ENCODE measurements around the gene TUFM. TPM values are rescaled to one million over a fixed set of nuclear protein-coding genes. Genes with fewer than 3 reads are reported as not detected.
"Not testable (repeated sequence)": the region's sequence is repeated elsewhere in the genome, so short reads cannot be mapped to it uniquely, and the experiment has no call there.

TUFM gene
- 100 to 1,000 TPM in 11 of 12 donors, not detected in 1; 108 to 176 (median 142) TPM for polyA plus RNA-seq (ENCODE audit: insufficient read length in 12 of 12)
- long read RNA-seq, donor 1, transcript TUFM-204 (3 exons, 814 nt) = minor isoform, 5 of 103 reads
- long read RNA-seq, donor 1, transcript TUFM-201 (10 exons, 2,071 nt) = major isoform, 67 of 103 reads
- long read RNA-seq, donor 1, partial matches to known transcripts = 25 of 103 reads
- long read RNA-seq, donor 1, other reads (novel, unspliced or antisense) = 6 of 103 reads
- long read RNA-seq, donor 2, transcript TUFM-201 (10 exons, 2,071 nt) = major isoform, 75 of 76 reads
- long read RNA-seq, donor 2, partial matches to known transcripts = 0 of 76 reads
- long read RNA-seq, donor 2, other reads (novel, unspliced or antisense) = 0 of 76 reads
- long read RNA-seq, donor 3, transcript TUFM-201 (10 exons, 2,071 nt) = major isoform, 33 of 34 reads
- long read RNA-seq, donor 3, partial matches to known transcripts = 0 of 34 reads
- long read RNA-seq, donor 3, other reads (novel, unspliced or antisense) = 0 of 34 reads
- long read RNA-seq, donor 4, transcript TUFM-201 (10 exons, 2,071 nt) = major isoform, 19 of 31 reads
- long read RNA-seq, donor 4, partial matches to known transcripts = 12 of 31 reads
- long read RNA-seq, donor 4, other reads (novel, unspliced or antisense) = 0 of 31 reads
- long read RNA-seq, donor 5, transcript TUFM-201 (10 exons, 2,071 nt) = major isoform, 83 of 97 reads
- long read RNA-seq, donor 5, partial matches to known transcripts = 11 of 97 reads
- long read RNA-seq, donor 5, other reads (novel, unspliced or antisense) = 0 of 97 reads
- long read RNA-seq, donor 6, transcript TUFM-201 (10 exons, 2,071 nt) = major isoform, 37 of 41 reads
- long read RNA-seq, donor 6, partial matches to known transcripts = 0 of 41 reads
- long read RNA-seq, donor 6, other reads (novel, unspliced or antisense) = 0 of 41 reads
- long read RNA-seq, donor 7, transcript TUFM-201 (10 exons, 2,071 nt) = major isoform, 32 of 41 reads
- long read RNA-seq, donor 7, partial matches to known transcripts = 8 of 41 reads
- long read RNA-seq, donor 7, other reads (novel, unspliced or antisense) = 0 of 41 reads
- long read RNA-seq, donor 8, transcript TUFM-201 (10 exons, 2,071 nt) = major isoform, 72 of 689 reads
- long read RNA-seq, donor 8, partial matches to known transcripts = 509 of 689 reads
- long read RNA-seq, donor 8, other reads (novel, unspliced or antisense) = 106 of 689 reads
- long read RNA-seq, donor 9, transcript TUFM-201 (10 exons, 2,071 nt) = major isoform, 33 of 41 reads
- long read RNA-seq, donor 9, partial matches to known transcripts = 6 of 41 reads
- long read RNA-seq, donor 9, other reads (novel, unspliced or antisense) = 0 of 41 reads
- long read RNA-seq, donor 10, transcript TUFM-201 (10 exons, 2,071 nt) = major isoform, 75 of 1,093 reads
- long read RNA-seq, donor 10, partial matches to known transcripts = 829 of 1,093 reads
- long read RNA-seq, donor 10, other reads (novel, unspliced or antisense) = 186 of 1,093 reads
- long read RNA-seq, donor 11, transcript TUFM-201 (10 exons, 2,071 nt) = major isoform, 57 of 79 reads
- long read RNA-seq, donor 11, partial matches to known transcripts = 18 of 79 reads
- long read RNA-seq, donor 11, other reads (novel, unspliced or antisense) = 0 of 79 reads

- peak; percentile 99 for DNase-seq
Observed at GRCh38 chr16:28846080-28846932, at the start of gene TUFM. Gene TUFM, minus strand, starts transcription at chr16:28846348. Its CDS starts 79 bp downstream, at chr16:28846269.

- DNase-seq = no peak
Observed at GRCh38 chr16:28895609-28896008, 49.5 kb upstream of the TUFM start.

- no peak for DNase-seq
Observed at GRCh38 chr16:28893291-28893690, 47.1 kb upstream of the TUFM start.

GRCh38 chr16:28891964-28892890 is 46.1 kb upstream of the TUFM start:
- DNase-seq = no peak

DNA sequence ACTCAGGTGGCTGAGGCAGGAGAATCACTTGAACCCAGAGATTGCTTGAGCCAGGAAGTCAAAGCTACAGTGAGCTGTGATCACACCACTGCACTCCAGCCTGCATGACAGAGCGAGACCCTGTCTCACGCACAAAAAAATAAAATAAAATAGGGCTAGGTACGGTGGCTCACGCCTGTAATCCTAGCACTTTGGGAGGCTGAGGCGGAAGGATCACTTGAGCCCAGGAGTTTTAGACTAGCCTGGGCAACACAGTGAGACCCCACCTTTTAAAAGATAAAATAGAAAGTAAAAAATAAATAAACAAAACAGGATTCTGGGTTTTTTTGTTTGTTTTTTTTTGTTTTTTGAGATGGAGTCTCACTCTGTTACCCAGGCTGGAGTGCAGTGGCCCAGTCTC is 44.2 kb upstream of the TUFM start:
- not testable (repeated sequence) for DNase-seq

GRCh38 chr16:28886945-28887344 is 40.8 kb upstream of the TUFM start:
- no peak for DNase-seq

GRCh38 chr16:28884045-28884444 is 37.9 kb upstream of the TUFM start:
- DNase-seq = no peak

GRCh38 chr16:28883221-28883996 is 37.3 kb upstream of the TUFM start:
- no peak for DNase-seq

GRCh38 chr16:28882551-28883160 is 36.5 kb upstream of the TUFM start:
- no peak for DNase-seq

DNA sequence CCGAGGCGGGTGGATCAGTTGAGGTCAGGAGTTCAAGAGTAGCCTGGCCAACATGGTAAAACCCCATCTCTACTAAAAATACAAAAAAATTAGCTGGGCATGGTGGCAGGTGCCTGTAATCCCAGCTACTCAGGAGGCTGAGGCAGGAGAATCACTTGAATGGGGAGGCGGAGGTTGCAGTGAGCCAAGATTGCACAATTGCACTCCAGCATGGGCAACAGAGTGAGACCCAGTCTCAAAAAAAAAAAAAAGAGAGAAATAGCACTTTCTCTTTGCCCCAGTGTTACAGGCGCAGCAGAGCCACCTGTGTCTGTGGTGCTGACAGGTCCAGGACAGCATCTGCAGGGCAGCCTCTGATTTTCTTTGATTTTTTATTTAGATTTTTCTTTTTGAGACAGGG is 35.4 kb upstream of the TUFM start:
- not testable (repeated sequence) for DNase-seq

GRCh38 chr16:28880955-28881354 is 34.8 kb upstream of the TUFM start:
- DNase-seq = no peak

DNA sequence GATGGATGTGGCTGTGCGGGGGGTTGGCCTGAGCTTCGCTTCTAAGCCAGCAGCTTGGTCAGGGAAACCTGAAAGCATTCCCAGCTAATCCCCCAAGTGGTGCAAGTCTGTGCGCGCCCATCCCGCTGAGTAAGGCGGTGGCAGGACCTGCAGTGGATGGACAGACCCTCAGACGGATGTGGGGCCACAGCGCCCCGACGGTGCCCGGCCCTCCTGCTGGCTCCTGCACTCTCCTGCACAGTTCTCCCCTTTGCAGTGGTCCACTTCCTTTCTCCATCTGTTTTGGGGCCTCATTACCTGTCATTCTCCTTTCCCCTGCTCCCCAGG is 34.4 kb upstream of the TUFM start:
- DNase-seq = no peak

DNA sequence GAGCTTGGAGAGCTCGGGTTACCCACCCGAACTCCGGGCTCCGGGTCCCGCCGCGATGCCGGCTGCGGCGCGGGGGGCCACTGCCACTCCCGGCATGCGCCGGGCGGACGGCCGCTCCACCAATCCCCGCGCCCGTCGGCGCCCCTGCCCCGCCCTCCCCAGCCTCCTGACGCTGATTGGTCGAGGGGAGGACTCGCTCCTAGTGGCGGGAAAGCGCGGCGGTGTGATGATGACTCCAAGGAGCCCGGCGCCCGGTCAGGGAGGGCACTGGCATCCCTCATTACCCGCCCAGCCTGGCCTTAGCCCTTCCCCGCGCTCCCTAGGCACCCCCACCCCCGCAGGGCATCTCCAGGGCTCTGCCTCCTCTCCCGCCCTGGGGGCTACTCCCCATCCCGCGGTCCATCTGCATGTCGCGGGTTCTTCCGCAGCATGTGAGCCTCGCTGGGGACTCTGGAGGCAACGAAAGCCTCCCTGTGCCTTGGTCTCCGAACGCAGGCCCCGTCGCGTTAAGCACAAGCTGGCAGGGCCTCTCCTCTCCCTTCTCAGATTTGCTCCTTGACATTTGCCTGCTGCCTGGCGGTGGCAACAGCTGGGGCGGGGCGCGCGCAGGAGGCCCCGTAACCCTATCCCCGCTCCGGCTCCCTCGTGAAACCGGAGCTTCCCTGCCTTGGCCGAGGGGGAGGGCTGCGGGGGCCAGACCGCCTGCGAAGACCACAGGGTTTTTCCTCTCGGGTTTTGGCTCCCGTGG is 33.9 kb upstream of the TUFM start:
- DNase-seq = peak; percentile 83

DNA sequence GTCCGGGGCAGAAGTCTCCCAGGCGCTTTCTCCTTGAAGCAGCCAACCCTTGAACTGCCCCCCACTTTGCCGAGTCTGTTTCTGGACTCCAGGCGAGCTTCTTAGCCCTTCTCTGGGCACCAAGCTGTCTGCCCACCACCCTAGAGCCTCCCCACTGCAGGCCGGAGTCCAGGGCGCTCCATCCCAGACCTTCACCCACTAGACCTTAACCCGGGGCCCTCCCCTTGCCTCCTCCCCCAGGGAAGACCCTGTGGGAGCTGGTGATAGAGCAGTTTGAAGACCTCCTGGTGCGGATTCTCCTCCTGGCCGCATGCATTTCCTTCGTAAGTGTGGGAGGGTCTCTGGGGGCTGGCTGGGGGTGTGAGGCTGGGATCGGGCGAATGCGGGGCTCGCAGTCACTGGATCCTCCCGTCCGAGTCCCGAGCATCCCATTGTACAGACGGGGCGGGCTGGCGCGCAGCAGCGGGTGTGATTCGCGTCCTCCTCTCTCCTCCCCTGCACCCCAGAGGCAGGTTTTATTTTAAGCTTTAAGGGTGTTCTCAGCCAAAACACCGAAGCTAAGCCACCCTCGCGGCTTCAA is 33.2 kb upstream of the TUFM start:
- no peak for DNase-seq

DNA sequence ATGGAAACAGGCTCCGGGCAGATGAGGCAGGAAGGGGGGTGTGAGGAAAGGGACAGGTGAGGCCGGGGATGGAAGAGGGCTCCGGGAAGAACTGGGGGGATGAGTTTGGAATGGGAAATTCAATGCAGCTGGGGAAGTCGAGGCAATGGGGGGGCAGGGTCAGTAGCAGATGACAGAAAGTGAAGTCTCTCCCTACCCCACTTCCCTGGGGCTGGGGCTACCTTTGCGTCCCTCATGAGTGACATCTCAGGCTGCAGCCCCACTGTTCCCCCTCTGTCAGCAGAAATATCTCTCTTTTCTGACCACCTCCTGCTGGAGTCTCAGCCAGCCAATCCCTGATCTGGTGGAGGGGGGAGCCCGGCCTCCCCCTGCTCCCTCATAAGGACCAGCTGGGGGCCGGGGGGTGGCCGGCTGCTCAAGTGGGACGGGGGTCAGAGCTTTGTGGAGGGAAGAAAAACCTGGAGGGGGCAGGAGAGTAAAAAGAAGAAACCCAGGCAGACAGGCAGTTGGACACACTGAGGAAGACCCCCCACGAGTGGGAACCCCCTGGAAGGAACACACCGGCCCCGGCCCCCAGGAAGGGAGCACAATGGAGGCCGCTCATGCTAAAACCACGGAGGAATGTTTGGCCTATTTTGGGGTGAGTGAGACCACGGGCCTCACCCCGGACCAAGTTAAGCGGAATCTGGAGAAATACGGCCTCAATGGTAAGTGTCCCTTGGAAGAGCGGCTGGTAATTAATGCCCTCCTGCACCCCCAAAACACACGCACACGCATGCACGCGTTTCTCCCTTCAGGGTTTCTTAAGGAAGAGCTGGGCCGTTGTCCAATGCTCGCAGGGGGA is 32.2 kb upstream of the TUFM start, which contains the start of gene ATP2A1:
Gene ATP2A1, plus strand, starts transcription at position 406 of the 844 bp plus-strand sequence. Its CDS starts 184 bp downstream, at position 590.
- DNase-seq = no peak

DNA sequence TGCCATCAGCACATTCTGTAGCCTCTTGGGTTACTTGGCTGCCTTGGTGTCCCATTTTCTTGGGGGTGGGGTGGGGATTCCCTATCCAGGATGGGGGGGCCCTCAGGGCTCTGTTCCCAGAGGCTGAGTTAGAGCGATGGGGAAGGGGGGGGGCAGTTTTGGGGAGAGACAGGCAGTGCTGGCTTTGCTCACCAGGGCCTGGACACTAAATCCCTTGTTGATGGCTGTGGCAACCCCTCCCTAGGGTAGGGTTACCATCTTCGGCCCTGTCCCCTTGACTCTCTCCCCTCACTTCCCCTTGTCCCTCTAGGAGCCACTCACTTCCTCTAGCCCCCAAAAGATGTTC is 31.5 kb upstream of the TUFM start:
- DNase-seq = no peak

All from muscle of arm (tissue), 14 donors.